Bronchial epithelial cell (primary cell): ENCODE results near the gene CCDC121. TPM values are rescaled to one million over a fixed set of nuclear protein-coding genes. Genes with fewer than 3 reads are reported as not detected.
"Not testable (repeated sequence)": the region's sequence is repeated elsewhere in the genome, so short reads cannot be mapped to it uniquely, and the experiment has no call there.

Source experiments
- DNase-seq: peaks from one replicate; pipeline ENCODE4 v3.0.0-alpha.2; 2010; ENCODE audit warnings: low read depth
- FAIRE-seq: peaks from 2 replicates; lab custom pipeline; 2011; peaks lifted over from hg19 to GRCh38; lab: Jason Lieb, UNC
- H3K27me3 ChIP-seq: 2 replicates; pipeline ENCODE4 v1.5.1; 2011; ENCODE audit warnings: low read length; ENCODE audit not compliant: control insufficient read depth, insufficient read depth
- H3K36me3 ChIP-seq: 2 replicates; pipeline ENCODE4 v1.5.1; 2011; ENCODE audit warnings: low read length; ENCODE audit not compliant: control insufficient read depth, insufficient read depth
- H3K4me3 ChIP-seq: 2 replicates; pipeline ENCODE4 v1.5.1; 2011; ENCODE audit warnings: mild to moderate bottlenecking, low read depth, low read length, control low read depth
- total RNA-seq: library from RNA; depleted of rRNA; stranded (reverse); fragments of >200 nt; gene quantifications from 2 replicates; pipeline ENCODE4 v1.2.1, GENCODE V29; 2014
- TF ChIP-seq, protein P1 (sequence below): IDR thresholded peaks from 2 replicates; pipeline ENCODE4 v1.5.1; 2011; ENCODE audit warnings: mild to moderate bottlenecking, moderate library complexity, low read length, control low read depth, inconsistent platforms; ENCODE audit not compliant: insufficient read depth, severe bottlenecking

CCDC121 gene
- total RNA-seq, 1 donor from 2014 or later = 0.79 TPM

DNA sequence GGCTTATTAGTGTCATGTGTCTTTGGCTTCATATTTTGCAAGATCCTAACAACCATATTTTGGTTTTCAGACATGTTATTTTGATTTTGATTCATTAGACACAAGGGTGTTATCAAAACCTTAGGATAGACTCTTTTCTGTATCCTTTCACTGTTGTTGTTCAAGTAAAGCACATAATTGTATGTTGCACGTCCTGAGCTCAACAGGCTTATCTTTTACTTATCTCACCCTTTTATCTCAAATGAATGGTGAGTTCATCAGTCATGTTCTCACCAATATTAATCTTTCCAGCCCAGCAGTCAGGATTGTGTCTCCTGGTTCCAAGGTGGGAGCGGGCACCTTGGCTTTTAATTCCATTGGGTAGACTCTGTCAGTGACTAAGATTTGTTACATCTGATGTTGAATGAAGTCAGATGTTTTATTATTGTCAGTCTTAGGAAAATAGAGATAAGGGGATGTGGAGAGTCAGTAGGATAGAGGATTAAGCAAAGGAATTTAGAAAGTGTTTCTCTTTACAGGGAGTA lies 12.0 kb upstream of the CCDC121 start:
- FAIRE-seq (peak; percentile 32), DNase-seq (no peak)
- Histone ChIP-seq H3K4me3 (no peak overlapping the region), H3K27me3 (no peaks in the 10 kb centered on the region), H3K36me3 (peaks cover 10% of the 10 kb centered on the region)
- TF ChIP-seq, protein P1, sequence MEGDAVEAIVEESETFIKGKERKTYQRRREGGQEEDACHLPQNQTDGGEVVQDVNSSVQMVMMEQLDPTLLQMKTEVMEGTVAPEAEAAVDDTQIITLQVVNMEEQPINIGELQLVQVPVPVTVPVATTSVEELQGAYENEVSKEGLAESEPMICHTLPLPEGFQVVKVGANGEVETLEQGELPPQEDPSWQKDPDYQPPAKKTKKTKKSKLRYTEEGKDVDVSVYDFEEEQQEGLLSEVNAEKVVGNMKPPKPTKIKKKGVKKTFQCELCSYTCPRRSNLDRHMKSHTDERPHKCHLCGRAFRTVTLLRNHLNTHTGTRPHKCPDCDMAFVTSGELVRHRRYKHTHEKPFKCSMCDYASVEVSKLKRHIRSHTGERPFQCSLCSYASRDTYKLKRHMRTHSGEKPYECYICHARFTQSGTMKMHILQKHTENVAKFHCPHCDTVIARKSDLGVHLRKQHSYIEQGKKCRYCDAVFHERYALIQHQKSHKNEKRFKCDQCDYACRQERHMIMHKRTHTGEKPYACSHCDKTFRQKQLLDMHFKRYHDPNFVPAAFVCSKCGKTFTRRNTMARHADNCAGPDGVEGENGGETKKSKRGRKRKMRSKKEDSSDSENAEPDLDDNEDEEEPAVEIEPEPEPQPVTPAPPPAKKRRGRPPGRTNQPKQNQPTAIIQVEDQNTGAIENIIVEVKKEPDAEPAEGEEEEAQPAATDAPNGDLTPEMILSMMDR = no peak

DNA sequence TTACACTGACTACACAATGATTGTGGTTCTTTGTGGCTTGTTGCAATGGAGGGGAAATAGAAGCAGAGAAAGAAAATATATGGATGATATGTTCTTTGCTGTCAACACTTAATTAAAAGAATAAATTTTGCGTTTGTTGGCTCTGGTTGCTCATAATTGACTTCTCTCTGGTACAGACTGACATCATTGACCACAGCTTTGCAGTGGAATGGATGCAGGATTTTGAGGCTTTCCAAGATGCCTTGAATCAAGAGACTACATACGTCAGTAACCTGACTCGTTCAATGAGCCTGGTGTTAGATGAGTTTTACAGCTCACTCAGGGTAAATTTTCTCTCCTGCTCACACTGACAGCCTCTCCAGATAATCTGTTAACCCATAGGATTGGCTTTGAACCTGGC lies 9.9 kb upstream of the CCDC121 start:
- no peaks in the 10 kb centered on the region for H3K27me3 ChIP-seq
- DNase-seq (peak; percentile 79), FAIRE-seq (no peak)
- no peak overlapping the region for H3K4me3 ChIP-seq
- peaks cover 13% of the 10 kb centered on the region for H3K36me3 ChIP-seq
- TF ChIP-seq, protein P1 = no peak

DNA sequence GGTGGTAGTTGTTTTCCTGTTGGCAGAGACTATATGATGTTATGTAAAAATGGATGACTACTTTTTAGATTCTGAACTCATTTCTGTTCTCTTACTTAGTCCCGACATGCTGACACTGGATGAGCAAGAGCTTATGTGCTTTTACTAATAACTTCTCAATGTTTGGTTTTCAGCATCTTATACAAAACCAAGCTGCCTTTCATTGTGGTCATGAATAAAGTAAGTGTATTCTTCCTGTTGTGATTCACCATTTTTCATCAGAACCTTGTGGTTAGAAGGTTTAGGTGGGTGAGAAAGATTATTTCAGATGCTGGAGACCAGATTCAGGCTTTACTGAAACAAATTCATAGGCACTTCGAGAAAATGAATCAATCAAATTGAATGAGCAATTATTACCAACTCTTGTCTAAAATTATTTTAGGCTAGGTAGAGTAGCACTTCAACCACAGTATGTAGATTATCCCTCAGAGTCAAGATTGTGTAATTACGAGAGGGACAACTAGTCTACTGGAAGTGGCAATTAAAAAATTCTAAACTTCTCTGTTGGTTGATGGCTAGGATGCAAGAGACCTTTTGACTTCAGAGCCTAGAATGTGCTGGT lies 9.3 kb upstream of the CCDC121 start:
- Histone ChIP-seq H3K4me3 (no peak overlapping the region), H3K27me3 (no peaks in the 10 kb centered on the region), H3K36me3 (peaks cover 14% of the 10 kb centered on the region)
- FAIRE-seq = no peak
- TF ChIP-seq, protein P1 = no peak
- peak; percentile 99 for DNase-seq

DNA sequence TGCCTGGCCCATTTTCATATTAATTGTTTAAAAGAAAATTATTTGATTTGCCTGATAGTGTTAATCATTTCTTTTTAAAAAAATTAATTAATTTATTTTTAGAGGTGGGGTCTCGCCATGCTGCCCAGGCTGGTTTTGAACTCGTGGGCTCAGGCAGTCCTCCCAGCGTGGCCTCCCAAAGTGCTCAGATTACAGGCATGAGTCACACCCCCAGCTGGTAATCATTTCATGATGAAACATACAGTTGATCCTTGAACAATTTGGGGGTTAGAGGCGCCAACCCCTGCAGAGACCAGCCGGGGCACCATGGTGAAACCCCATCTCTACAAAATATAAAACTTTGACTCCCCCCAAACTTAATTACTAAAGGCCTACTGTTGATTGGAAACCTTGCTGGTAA lies 8.0 kb upstream of the CCDC121 start:
- Histone ChIP-seq H3K27me3 (no peaks in the 10 kb centered on the region), H3K4me3 (no peak overlapping the region), H3K36me3 (peaks cover 12% of the 10 kb centered on the region)
- TF ChIP-seq, protein P1 = no peak
- DNase-seq = peak; percentile 27
- FAIRE-seq = no peak

DNA sequence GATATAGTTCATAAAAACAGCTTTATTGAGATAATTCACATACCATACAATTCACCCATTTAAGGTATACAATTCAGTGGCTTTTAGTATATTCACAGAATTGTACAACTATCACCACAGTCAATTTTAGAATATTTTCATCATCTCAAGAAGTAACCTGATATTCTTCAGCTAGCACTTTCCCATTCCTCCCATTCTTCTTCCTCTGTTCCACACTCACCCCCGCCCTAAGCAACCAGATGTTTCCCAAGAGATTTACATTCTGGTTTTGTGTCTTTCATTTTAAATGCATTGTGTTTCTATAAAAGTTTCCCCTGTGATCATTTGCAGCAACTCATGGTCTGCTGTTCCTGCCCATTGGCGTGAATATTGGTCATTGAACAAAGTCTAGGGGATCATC lies 5.5 kb upstream of the CCDC121 start:
- H3K27me3 ChIP-seq = no peaks in the 10 kb centered on the region
- no peak overlapping the region for H3K4me3 ChIP-seq
- H3K36me3 ChIP-seq = peaks cover 10% of the 10 kb centered on the region
- TF ChIP-seq, protein P1 = no peak
- no peak for DNase-seq
- no peak for FAIRE-seq

DNA sequence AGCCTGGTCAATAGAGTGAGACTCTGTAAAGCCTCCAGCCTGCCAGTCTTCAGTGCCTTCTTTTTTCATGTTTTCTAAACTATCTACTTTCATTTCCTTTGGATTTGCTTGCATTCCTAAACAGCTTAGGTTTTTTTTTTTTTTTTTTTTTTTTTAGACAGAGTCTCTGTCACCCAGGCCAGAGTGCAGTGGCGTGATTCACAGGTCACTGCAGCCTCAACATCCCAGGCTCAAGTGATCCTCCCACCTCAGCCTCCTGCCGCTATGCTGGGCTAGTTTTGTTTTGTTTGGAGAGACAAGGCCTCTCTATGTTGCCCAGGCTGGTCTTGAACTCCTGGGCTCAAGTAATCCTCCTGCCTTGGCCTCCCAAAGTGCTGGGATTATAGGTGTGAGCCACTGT lies 1.4 kb upstream of the CCDC121 start:
- not testable (repeated sequence) for H3K4me3 ChIP-seq, FAIRE-seq, H3K27me3 ChIP-seq, DNase-seq, H3K36me3 ChIP-seq
